HepG2 (cell line): ENCODE measurements around the gene MS4A18.

Source experiments
- GLI4 ChIP-seq: sonication (generic); formaldehyde crosslinking; IDR thresholded peaks from 2 replicates; pipeline ENCODE4 v1.5.1; 2020; ENCODE audit warnings: missing genetic modification reagents, mild to moderate bottlenecking, moderate library complexity, borderline replicate concordance
- POLR2AphosphoS5 ChIP-seq: IDR thresholded peaks from 2 replicates; pipeline ENCODE4 v1.6.1; 2012; ENCODE audit warnings: low read depth, low read length
- RFX5 ChIP-seq: IDR thresholded peaks from 2 replicates; pipeline ENCODE4 v1.6.1; 2011; ENCODE audit warnings: low read depth, low read length, improper control_type of control experiment
- ZNF776 ChIP-seq: sonication (generic); formaldehyde crosslinking; IDR thresholded peaks from 2 replicates; pipeline ENCODE4 v1.4.0; 2020; ENCODE audit warnings: mild to moderate bottlenecking, missing genetic modification reagents

DNA sequence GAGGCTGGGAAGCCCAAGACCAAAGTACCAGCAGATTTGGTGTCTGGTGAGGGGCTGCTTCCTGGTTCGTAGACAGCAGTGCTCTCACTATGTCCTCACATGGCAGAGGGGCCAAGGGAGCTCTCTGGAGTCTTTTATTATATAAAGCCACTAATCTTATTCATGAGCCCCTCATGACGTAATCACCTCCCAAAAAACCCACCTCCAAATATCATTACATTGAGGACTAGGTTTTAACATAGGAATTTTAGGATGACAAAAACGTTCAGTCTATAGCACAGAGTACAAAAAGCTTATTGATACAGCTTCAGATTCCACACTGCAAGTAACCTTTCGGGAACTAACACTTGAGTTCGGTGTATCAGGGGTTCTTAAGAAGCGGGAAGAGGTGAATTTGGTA is 4.1 kb upstream of the MS4A18 start:
- no peak for TF ChIP-seq RFX5
- TF ChIP-seq GLI4, result no peak
- no peak for TF ChIP-seq ZNF776 (CRISPR knock-in tag)
- no peak for TF ChIP-seq POLR2AphosphoS5
